ENCODE data around the gene NUP133.
A peak's percentile ranks its signal among the peaks of the same experiment; 100 is the strongest.
"Not testable (repeated sequence)": the region's sequence is repeated elsewhere in the genome, so short reads cannot be mapped to it uniquely, and the experiment has no call there.

Gene NUP133

GRCh38 chr1:229448845-229449244 is 59.3 kb downstream of the NUP133 start:
- no peak for DNase-seq (ENCODE audit: low read depth in 2 of 2)

GRCh38 chr1:229448354-229448753 is 59.8 kb downstream of the NUP133 start:
- DNase-seq (ENCODE audit: low read depth in 2 of 2): no peak

DNA sequence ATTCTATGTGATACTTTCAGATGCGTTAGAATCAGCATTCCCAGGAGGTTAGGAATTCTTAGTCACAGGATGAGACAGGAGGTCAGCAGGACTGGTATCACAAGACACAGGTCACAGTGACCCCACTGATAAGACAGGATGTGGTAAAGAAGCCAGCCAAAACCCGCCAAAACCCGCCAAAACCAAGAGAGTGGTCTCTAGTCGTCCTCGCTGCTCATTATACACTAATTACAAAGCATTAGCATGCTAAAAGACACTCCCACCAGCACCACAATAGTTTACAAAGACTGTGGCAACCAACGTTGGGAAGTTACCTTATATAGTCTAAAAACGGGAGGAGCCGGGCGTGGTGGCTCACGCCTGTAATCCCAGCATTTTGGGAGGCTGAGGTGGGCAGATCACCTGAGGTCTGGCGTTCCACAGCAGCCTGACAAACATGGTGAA is 60.3 kb downstream of the NUP133 start:
- no peak for DNase-seq (ENCODE audit: low read depth in 2 of 2)

DNA sequence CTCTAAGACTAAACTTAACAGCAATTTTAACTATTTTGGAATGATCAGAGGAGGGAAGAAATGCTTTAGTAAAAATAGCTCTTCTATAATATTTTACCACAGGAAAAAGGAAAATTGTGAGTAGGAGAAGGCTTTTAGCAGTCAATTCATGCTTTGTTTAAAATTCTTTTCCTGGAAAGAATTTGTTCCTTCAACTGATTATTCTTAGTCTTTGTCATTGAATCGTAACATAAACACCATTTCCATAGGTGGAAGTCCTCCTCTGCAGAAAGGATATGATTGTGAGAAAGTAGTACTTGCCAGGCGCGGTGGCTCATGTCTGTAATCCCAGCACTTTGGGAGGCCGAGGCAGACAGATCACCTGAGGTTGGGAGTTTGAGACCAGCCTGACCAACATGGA is 62.3 kb downstream of the NUP133 start:
- no peak for DNase-seq (ENCODE audit: low read depth in 2 of 2)

- DNase-seq (ENCODE audit: low read depth in 2 of 2): peak; percentile 42 to 45
These were observed 67.1 kb downstream of the NUP133 start for GRCh38 chr1:229440851-229441537.

- no peak for DNase-seq (ENCODE audit: low read depth in 2 of 2)
These were observed 70.1 kb downstream of the NUP133 start for GRCh38 chr1:229438021-229438420.

DNA sequence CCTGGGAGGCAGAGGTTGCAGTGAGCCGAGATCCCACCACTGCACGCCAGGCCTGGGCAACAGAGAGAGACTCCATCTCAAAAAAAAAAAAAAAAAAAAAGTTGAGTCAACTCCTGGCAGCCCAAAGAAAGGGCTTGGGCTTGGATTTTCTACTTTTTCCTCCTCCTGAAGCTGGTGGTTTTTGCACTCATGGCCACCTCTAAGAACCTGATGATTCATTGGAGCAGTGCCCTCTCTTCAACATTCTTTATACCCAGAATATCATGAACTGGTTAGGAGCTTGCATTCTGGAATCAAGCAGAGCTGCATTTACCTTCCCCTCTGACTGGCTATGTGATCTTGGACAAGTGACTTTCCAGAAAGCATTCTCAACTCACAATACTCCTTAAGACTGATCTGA is 70.7 kb downstream of the NUP133 start:
- DNase-seq (ENCODE audit: low read depth in 2 of 2): no peak

DNA sequence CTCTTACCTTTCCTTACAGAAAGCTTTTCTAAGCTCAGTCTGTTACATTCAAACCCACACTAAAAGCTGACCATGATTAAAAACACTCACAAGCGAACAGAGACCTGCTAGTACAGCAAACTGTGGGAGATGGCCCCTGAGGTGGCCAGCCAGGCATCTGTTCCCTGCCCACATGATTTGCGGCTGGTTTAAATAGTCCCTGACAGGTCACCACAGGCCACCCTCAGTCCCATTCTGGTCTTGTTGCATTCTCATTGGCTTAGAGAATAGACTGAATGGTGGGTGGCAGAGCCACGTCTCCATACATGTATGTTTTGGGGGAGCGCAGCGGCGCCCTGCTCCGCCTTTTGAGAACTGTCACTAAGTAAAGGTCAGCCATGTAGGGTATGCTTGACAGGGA is 71.9 kb downstream of the NUP133 start:
- DNase-seq (ENCODE audit: low read depth in 2 of 2): no peak

- DNase-seq (ENCODE audit: low read depth in 2 of 2): no peak
These were observed 73.5 kb downstream of the NUP133 start for GRCh38 chr1:229434641-229435051.

DNA sequence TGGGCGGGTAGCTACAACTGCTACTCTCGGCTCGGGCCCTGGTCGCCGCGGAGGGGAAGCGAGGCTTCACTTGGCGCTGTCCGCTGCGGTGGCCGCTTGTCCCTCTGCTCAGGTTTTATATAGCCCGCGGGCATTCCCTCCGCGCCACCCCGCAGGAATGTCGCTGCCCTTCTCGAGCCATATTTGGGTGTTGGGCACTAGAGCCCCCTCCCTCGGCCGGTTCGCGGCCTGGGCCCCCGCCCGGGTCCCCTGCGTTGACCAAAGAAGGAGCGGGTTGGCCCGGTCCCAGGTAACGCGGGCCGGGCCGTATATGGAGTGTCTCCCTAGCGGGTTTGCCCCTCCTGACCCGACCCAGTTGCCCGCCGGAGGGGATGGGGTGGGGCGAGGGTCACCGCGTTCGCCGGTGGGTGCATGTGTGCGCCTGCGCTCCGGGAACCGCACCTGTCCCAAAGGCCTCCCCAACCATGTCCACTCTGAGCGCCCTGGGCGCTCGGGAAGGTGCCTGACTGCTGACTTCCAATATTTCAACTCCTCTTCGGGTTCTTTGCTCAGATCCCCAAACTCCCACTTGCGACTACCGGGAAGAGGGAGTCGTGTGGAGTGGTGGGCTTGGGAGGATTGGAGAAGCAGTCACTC is 74.0 kb downstream of the NUP133 start, which contains the start of gene ACTA1:
Gene ACTA1 (minus strand): TSS at position 90 of the 636 bp plus-strand sequence. CDS start 979 bp downstream, outside the sequence.
- no peak for DNase-seq (ENCODE audit: low read depth in 2 of 2)

- DNase-seq (ENCODE audit: low read depth in 2 of 2): no peak
These were observed 74.7 kb downstream of the NUP133 start for GRCh38 chr1:229433364-229434004.

- DNase-seq (ENCODE audit: low read depth in 2 of 2): no peak
These were observed 75.2 kb downstream of the NUP133 start for GRCh38 chr1:229432905-229433304.

DNA sequence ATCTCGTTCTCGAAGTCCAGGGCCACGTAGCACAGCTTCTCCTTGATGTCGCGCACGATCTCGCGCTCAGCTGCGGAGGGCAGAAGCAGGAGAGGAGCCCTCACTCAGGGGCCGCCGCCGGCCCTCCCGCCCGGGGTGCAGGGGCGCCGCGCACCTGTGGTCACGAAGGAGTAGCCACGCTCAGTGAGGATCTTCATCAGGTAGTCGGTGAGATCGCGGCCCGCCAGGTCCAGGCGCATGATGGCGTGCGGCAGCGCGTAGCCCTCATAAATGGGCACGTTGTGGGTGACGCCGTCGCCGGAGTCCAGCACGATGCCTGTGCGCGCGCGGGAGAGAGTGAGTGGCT is 76.1 kb downstream of the NUP133 start:
- no peak for DNase-seq (ENCODE audit: low read depth in 2 of 2)

DNA sequence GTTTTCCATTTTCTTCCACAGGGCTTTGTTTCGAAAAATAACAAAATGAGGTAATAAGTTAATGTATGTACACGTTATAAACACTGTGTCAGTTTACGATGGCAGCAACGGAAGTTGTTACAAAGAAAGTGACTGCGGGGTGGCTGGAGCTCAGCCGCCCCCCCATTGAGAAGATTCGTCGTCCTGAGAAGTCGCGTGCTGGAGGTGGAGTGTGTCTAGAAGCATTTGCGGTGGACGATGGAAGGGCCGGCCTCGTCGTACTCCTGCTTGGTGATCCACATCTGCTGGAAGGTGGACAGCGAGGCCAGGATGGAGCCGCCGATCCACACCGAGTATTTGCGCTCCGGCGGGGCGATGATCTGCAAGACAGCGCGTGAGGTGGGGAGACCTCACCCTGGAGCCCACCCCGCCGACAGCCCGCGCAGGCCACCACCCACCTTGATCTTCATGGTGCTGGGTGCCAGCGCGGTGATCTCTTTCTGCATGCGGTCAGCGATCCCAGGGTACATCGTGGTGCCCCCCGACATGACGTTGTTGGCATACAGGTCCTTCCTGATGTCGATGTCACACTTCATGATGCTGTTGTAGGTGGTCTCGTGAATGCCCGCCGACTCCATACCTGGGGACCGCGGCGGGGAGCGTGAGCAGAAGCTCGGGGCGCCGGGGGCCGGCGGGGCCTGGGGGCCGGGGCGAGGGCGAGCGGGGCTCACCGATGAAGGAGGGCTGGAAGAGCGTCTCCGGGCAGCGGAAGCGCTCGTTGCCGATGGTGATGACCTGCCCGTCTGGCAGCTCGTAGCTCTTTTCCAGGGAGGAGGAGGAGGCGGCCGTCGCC is 76.6 kb downstream of the NUP133 start:
- DNase-seq (ENCODE audit: low read depth in 2 of 2): no peak

DNA sequence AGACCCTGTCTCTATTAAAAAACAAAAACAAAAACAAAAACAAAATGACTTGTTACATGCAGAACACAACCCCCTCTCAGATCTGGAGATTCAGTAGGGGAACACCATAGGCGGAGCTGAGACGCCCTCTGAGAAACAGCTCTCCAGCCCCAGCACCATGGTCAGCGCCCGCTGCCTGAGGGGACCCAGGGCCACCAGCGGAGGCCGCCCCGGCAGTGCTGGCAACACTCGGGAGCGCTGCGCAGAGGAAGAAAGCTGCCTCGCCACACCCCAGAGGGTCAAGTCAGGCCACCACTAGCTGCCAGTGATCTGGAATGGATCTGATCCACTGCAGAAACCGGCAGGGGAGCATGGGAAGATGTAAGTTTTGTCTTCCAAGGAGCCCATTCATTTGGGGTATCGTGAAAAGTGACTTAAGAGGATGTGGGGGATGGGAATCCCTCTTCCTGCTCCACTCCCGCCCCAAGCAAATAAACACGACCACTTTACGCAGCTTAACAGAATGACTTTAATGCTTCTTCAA is 77.3 kb downstream of the NUP133 start:
- DNase-seq (ENCODE audit: low read depth in 2 of 2): no peak

GRCh38 chr1:229428256-229428655 is 79.9 kb downstream of the NUP133 start:
- DNase-seq (ENCODE audit: low read depth in 2 of 2): no peak

DNA sequence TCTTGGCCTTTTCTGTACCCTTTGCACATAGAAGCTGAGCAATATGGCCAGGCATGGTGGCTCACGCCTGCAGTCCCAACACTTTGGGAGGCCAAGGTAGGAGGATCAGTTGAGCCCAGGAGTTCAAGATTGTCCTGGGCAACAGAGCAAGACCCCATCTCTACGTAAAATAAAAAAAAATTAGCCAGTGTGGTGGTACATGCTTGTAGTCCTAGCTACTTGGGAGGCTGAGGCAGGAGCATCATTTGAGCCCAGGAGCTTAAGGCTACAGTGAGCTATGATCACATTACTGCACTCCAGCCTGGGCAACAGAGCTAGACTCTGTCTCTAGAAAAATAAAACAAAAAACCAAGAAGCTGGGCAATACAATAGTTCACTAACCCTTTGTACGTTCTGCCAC is 80.6 kb downstream of the NUP133 start:
- no peak for DNase-seq (ENCODE audit: low read depth in 2 of 2)

- DNase-seq (ENCODE audit: low read depth in 2 of 2): no peak
These were observed 82.5 kb downstream of the NUP133 start for GRCh38 chr1:229425564-229426159.

- no peak for DNase-seq (ENCODE audit: low read depth in 2 of 2)
These were observed 87.4 kb downstream of the NUP133 start for GRCh38 chr1:229420765-229421164.

- DNase-seq (ENCODE audit: low read depth in 2 of 2): no peak
These were observed 87.9 kb downstream of the NUP133 start for GRCh38 chr1:229420224-229420623.

- DNase-seq (ENCODE audit: low read depth in 2 of 2): not testable (repeated sequence)
These were observed 89.6 kb downstream of the NUP133 start for GRCh38 chr1:229418586-229418985.
